Stimulated activated naive CD4-positive, alpha-beta T cell treated with Interleukin-2 at 50 U/mL for 16 hours (primary cell): Measurements from ENCODE around the gene CCSAP.
"Not testable (repeated sequence)": the region's sequence is repeated elsewhere in the genome, so short reads cannot be mapped to it uniquely, and the experiment has no call there.

Source experiments
- DNase-seq: peaks from one replicate; lab custom pipeline; 2025; lab: John Stamatoyannopoulos, UW

Gene CCSAP

DNA sequence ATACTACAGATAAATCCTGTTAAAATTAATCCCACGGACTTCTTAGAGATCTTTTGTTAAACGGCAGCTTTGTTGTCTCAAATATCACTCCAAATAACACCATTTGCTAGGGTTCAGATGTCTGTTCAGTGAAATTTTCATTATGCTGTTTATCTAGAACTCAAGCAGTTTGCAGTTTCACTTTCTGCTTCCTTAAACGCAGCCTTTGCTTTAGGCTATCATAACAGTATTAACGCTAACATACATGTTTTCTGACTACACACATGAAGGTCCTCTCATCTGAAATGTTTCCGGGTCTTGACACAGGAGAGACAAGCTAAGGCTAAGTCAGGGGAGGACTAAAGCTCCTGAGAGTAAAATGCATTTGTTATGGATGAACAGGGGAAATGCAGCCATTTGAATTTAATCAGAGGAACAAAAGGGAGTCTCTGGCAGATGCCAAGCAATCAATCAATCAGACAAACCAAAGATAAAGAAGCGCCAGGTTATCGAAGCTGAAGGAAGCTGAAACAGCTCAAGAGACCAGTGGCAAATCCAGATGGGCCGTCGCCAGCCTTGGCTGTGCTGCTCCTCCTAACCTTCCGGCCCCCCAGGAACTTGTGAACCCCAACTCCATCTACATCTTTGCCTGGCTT is 16.9 kb downstream of the CCSAP start:
- no peak for DNase-seq

DNA sequence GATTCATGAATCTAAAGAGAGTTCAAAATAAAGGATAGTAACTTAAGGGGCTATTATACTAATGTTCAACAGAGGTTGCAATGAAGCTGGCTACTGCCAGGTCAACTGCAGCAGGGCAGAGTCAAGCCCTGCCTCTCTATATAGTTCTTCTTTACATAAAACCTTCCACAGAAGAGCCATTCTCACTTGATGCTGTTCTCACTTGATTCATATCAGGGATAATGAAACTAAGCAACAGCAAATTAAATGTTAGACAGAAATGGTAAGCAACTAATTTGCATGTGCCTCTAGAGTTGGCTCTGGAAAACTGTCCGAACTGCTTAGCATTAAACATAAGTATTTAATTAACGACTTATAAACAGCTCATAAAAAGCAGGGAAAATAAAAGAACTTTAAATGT is 17.4 kb downstream of the CCSAP start:
- no peak for DNase-seq

DNA sequence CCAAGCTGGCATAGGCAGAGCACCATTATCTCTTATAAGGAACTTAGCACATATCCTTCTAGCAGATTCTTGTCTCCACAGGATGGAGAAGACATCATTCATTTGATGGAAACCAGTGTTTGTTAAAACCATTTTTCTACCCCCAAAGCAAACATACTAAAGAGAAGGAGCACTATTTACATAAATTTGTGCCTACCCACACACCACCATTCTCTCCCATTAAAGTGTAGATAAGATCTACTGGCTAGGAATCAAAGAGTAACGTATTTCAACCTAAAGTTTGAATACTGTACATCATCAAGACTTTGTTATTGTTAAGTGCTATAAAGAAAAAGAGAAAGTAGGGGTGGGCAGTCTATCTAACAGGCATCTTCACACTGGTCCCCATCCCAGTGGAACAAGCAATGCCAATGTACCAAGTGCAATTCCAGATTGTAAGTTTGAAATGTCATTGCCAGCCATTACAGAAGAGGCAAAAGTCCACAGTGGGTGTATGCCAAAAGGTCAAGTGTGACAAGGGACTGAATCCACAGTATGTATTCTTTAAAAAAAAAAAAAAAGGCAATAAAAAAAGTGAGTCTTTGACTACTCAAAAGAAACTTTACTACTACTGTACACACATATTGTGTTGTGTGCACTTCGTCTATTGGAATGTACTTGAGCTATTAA is 18.8 kb downstream of the CCSAP start:
- DNase-seq = no peak

DNA sequence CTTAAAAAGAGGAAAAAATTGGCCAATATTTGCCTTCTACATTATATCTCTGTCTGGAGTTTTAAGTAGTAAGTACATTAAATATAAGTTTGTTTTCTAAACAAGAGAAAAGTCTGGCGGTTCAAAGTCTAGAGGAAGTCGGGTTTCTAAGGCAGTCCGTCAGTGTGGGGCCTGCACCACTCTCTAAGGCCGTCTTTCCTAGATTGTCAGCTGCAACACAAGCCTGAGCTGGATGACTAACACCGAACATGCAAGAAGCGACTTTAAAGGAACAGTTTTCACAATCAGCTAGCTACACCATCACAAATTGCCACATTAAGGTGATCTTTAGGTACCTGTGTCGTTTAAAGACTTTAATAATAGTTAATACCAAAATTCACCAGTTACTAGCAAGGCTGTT is 19.6 kb downstream of the CCSAP start:
- DNase-seq = no peak

- DNase-seq = no peak
Observed at GRCh38 chr1:229319487-229319886, 23.4 kb downstream of the CCSAP start.

- DNase-seq = no peak
Observed at GRCh38 chr1:229318056-229318455, 24.8 kb downstream of the CCSAP start.

DNA sequence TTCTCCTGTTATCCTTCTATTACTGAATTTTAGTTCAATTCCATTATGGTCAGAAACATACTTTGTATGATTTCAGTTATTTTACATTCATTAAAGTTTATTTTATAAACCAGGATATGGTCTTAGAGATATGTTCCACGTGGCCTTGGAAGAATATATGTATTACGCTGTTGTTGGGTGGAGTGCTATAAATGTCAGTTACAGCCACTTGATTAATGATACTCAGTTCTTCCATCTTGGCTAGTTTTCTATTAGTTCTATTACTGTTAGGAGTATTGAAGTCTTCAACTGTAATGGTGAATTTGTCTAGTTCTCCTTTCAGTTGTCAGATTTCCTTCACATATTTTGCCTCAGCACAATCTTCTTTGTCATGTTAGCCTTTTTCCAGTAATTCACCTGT is 26.7 kb downstream of the CCSAP start:
- DNase-seq = no peak

- no peak for DNase-seq
Observed at GRCh38 chr1:229310833-229311232, 32.0 kb downstream of the CCSAP start.

- DNase-seq = no peak
Observed at GRCh38 chr1:229309684-229310083, 33.2 kb downstream of the CCSAP start.

GRCh38 chr1:229309074-229309473 is 33.8 kb downstream of the CCSAP start:
- DNase-seq = no peak

DNA sequence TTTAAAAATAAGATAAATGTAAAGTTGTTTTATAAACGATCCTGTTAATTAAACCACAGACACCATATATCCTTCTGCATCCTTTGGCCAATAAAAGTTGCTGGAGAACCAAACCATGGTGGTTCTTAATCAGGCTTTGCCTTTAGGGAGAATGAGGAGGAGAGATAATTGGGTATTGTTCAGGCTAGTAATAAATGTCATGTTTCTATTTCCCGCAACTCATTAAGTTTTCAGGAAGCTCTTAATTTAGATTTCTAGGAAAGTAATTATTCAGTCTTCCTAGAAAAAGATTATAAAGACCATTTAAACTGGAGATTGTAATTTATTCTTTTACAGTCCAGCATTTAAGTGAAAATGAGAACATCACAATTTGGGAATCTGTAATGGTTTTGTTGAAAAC is 37.5 kb downstream of the CCSAP start:
- no peak for DNase-seq

GRCh38 chr1:229303855-229304254 is 39.0 kb downstream of the CCSAP start:
- no peak for DNase-seq

DNA sequence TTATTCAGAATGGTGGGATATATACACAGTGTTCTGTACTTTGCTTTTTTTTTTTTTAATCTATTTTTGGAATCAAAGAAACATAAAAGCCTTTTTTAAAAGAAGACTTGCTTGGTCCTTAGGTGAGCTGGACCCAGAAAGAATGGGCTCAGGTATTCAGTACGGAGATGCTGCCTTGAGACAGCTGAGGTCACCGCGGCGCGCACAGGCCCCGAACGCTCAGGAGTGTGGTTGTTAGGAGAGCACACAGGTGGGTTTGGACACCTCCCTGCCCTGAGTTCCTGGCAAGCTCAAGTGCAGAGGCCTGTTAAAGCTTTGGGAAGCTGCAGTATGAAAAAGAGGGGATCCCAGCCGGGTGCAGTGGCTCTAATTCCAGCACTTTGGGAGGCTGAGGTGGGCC is 40.1 kb downstream of the CCSAP start:
- no peak for DNase-seq

GRCh38 chr1:229300099-229300757 is 42.6 kb downstream of the CCSAP start:
- no peak for DNase-seq

DNA sequence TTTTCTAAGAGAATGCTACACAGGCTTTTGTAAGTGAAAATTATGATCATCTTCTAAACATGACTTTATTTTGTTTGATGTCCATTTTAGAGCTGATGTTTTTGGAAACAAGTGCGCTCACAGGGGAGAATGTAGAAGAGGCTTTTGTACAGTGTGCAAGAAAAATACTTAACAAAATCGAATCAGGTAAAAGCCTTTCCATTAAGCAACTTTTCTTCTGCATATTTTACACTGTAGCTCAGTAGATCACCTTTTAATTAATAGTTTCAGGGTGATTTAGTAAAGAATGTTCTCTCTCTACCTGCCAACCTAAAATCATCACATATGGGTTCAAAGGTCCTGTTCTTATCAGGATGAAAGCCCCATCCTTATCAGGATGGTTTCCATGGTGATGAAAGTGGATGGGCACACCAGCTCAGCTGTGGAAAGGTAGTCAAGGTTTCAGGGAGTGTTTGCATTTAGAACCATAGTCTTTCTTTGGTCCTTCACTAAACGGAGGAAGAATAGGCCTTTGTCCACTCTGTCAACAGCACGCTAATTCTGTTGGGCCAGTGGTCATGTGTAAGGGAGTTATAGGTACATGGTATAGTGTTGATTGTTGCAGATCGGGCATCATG is 43.9 kb downstream of the CCSAP start:
- DNase-seq = no peak

- no peak for DNase-seq
Observed at GRCh38 chr1:229298420-229298819, 44.4 kb downstream of the CCSAP start.

DNA sequence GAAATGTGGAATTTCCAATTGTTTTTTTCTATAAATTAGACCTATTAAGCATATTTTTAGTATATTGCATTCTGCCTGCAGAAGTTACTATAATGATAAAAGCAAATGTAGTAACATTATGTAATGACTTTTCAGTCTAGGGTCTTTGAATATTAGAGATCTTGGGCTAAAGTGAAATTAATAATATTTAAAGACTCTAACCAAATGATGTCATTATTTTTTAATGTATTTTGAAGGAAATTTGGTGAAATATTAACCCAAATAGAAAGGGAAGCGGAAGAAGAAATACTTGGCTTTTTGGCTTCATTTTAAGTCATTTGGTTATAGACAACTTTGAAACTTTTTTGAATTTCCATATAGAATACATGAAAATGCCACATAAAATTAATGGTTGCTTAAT is 45.1 kb downstream of the CCSAP start:
- no peak for DNase-seq

GRCh38 chr1:229296541-229296941 is 46.3 kb downstream of the CCSAP start:
- no peak for DNase-seq

GRCh38 chr1:229295745-229296144 is 47.1 kb downstream of the CCSAP start:
- no peak for DNase-seq

DNA sequence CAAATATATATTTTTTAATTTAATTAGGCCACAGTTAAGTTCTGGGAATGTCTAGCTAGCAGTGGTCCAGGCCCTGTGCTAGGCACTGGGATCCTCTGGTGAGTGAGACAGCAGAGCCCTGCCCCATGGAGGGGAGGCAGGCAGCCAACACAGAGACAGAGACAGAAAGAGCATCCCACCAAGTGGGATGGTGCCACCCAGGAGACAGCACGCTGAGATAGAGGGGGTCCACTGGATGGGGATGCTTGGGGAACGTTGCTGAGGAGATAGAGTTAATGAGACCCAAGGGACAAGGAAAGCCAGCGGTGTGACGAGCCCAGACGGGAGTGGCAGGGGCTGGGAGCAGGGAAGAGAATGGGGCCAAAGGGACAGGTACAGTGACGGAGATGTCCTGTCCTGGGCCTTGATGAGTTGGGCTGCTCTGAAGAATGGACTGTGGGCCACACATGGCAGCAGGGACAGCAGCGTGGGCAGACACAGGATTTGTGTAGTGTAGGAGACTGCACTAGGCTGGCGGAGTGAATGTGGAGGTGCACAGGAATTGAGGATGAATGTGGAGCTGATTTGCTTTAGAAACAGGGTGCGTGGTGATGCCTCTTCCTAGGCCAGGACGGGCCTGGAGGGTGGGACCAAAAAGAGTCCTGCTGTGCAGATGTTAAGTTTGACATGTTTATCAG is 49.2 kb downstream of the CCSAP start:
- no peak for DNase-seq

DNA sequence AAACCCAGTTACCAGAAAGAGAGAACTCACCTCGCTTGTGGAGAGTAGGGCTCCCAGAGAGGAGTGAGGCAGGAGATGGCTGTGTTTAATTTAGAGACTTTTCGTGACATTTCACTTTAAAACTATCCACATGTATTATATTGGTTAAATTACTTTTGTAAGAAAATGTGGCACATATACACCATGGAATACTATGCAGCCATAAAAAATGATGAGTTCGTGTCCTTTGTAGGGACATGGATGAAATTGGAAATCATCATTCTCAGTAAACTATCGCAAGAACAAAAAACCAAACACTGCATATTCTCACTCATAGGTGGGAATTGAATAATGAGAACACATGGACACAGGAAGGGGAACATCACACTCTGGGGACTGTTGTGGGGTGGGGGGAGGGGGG is 51.2 kb downstream of the CCSAP start:
- not testable (repeated sequence) for DNase-seq

DNA sequence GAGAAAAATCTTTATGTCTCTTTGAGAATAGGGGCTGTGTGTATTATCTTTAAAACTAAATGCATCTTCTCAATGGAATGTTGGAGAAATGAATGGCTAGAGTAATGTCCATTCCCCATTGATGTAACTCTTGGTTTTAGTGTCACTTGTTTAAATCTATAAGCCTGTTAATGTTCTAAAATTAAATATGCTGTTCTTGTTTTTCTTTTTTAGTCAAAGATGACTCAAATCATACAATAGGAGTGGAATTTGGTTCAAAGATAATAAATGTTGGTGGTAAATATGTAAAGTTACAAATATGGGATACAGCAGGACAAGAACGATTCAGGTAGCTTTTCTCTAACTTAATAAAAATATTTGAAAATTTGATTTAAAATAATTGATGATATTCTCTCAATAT is 54.3 kb downstream of the CCSAP start:
- no peak for DNase-seq

- no peak for DNase-seq
Observed at GRCh38 chr1:229287267-229287666, 55.6 kb downstream of the CCSAP start.
